NK-92 treated with Interleukin-12 subunit alpha and Interleukin-12 subunit beta, amount 100 ng/mL, for 24 hours (cell line): ENCODE data around the gene SNX21.
"Not testable (repeated sequence)": the region's sequence is repeated elsewhere in the genome, so short reads cannot be mapped to it uniquely, and the experiment has no call there.

ENCODE experiments used
- DNase-seq: peaks from one replicate; lab custom pipeline; 2025; lab: John Stamatoyannopoulos, UW

SNX21 gene

DNA sequence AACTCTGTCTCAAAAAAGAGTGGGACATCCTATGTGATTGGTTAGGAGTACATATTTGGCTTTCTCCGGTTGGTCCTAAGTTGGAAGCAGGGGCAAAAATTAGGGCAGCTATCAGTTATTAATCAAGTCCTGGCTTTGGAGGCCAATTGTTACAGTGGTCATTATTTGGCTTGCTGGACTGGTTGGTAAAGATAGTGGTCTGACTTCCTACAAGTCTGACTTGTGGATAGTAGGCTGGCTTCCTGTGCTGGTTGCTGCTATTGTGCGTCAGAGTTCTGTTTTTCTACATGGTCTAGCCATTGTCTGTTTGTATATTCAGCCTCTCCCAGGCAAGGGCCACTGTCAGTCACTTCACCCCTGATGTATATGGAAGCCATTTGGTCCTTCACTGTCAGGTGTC is 16.6 kb downstream of the SNX21 start:
- no peak for DNase-seq

DNA sequence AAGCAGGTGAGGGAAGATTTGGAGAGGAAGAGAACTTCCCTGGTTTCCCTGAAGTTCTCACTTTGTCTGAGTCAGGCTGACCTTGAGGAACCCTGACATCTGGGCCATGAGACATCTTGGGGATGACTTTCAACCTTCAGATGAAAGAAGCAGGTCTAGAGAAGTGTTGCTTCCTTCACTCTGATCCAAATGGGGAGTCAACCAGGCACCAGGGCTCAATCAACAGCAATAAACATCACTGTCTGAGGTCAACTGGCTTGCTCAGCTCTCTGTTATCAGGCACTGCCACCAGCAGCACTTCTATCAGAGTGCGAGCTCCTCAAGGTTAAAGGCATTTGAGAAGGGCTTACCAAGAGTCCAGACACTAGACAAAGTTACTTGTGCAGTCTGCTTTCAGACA is 17.3 kb downstream of the SNX21 start:
- DNase-seq, result no peak

DNA sequence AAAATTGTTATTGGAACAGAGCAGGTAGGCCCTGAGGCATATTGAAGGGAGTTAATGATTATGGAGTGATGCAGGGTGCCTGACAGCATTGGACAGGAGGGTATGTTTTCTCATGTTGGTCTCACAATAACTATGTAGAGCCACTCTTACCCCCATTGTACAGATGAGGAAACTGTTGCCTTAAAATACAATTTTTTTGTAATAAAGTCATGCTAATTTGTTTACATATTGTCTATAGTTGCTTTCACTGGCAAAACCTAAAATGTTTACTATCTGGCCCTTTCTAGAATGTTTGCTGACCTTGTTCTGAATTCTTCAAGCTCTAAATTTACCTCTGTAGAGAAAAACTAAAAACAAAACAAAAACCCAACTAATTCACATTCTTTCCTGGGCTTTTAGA is 17.9 kb downstream of the SNX21 start:
- no peak for DNase-seq

DNA sequence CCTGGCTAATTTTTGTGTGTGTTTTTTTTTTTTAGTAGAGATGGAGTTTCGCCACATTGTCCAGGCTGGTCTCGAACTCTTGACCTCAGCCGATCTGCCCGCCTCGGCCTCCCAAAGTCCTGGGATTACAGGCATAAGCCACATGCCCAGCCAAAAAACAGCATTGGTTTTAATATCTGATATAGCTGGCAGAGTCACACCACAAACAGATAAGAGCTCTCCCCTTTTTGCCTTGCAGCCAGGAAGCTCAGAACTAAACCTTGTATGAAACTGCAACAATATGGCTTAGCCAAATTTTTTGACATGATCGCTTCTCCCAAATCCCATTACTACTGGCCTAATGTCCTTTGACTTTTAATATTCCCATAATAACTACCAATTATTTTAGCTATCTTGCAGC is 18.7 kb downstream of the SNX21 start:
- DNase-seq, result no peak

DNA sequence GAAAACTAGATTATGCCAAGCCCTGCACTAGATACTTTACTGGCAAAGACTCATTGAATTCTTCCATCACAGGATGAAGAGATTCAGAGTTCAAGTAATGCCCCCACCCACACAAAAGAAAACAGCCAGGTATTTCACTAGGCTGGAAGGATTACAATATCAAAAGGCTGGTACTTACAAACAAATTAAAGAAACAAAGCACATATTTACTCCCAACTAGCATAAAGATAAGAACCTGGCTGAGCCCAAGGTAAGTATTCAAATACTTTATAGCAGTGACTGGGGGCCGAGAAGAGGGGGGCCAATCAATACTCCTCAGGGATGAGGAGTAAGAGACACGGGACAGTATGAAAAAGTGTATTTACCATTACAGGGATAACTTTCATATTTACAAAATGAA is 19.9 kb downstream of the SNX21 start:
- no peak for DNase-seq

DNA sequence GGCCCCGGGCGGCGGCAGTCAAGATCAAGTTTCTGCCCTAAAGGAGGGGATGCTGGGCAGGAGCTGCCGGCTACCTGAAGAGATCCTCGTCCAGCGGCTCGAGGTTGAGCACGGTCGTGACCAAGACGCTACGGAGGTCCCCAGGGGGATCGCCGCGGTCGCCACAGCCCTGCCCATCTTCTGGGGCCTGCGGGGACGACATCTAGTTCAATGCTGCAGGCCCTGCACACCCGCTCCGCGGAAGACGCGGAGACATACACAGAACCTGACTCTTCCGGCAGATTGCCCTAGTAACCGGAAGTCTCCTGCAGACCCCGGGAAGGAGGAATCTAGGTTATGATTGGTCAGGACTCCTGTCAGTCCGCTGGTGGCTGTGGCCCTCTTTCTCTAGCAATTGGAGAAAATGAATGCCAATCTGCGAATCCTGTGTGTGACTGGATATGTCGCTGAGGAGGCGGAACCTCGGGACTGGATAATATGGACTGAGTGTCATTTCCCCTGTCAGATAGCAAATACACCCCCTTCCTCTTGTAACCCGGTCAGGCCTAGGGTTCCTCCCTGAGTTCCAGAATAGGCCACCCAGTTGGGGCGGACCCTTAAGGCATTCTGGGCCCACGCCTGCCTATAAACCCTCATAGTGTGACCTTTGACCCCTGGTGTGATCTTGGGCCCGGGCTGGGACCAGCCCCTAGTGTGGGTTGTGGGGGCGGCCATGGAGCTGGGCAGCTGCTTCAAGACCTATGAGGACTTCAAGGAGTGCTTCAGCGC is 23.7 kb downstream of the SNX21 start, which contains the start of the genes ACOT8 and ZSWIM3:
TSS of gene ACOT8 (minus strand) at position 279 of the 768 bp plus-strand sequence. CDS start at position 202, 77 bp downstream.
TSS of gene ZSWIM3 (plus strand) at position 501 of the 768 bp plus-strand sequence. CDS start at position 713, 212 bp downstream.
- peak; percentile 92 for DNase-seq

DNA sequence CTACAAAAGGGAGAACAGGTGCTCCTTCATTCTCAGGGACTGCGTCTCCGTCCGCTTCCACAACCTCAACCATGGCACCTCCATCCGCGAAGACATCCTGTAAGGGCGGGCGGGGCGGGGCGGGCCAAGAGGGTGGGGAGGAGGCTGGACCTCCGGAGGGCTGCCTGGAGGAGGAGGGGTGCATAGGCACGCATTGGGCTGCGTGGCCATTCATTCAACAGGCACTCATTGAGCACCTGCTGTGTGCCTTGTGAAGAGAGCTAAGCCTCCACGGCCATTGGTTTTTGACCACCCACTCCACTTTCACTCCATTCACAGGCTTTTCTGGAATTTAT is 24.2 kb downstream of the SNX21 start:
- DNase-seq, result peak; percentile 65

DNA sequence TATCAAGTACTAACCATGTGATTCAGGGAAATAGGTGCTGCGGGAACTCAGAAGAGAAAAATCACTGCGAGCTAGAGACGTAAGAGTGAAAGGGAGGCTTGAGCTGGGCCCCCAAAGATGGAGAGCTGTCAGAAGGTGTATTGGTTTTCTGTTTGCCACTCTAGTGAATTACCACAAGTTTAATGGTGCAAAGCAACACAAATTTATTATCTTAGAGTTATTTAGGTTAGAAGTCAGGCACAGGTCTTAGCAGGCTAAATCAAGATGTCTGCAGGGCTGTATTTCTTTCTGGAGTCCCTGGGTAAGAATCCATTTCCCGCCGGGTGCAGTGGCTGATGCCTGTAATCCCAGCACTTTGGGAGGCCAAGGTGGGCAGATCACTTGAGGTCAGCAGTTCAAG is 26.3 kb downstream of the SNX21 start:
- no peak for DNase-seq

DNA sequence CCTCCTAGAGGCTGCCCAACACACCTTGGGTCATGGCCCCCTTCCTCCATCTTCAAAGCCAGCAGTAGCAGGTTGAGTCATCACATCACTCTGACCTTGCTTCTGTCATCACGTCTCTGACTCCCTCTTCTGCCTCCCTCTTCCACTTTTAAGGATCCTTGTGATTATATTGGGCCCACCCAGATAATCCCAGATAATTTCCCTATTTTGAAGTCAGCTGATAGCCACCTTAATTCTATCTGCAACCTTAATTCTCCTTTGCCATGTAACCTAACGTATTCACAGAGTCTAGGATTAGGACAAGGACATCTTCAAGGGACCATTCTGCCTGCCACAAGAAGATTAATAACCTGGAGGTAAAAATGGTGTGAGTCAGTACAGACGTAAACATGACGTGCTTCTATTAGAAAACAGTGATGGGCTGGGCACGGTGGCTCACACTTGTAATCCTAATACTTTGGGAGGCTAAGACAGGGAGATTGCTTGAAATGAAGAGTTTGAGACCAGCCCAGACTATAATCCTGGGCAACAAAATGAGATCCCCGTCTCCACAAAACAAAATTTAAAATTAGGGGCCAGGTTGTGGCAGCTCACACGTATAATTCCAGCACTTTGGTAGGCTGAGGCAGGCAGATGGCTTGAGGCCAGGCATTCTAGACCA is 27.1 kb downstream of the SNX21 start:
- no peak for DNase-seq

DNA sequence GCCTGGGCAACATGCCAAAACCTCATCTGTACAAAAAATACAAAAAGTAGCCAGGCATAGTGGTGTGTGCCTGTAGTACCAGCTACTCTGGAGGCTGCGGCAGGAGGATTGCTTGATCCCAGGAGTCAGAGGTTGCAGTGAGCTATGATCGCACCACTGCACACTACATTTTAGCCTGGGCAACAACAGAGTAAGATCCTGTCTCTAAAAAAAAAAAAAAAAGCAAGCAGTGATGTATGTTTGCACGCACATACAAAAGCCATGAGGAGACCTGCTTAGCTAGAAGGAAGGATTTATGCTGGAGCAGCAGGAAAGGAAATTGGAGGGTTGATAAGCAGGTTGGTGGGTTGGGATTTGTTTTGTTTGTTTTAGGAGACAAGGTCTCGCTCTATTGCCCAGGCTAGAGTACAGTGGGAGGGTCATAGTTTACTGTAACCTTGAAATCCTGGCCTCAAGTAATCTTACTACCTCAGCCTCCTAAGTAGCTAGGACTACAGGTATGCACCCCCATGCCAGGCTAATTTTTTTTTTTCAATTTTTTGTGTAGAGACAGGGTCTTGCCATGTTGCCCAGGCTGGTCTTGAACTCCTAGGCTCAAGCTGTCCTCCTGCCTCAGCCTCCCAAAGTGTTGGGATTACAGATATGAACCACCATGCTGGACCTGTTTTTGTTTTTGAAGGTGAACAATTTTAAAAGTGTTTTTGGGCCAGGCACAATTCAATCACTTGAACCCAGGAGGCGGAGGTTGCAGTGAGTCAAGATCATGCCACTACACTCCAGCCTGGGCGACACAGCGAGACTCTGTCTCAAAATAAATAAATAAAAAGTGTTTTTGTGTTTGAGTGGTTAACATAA is 27.8 kb downstream of the SNX21 start:
- no peak for DNase-seq

DNA sequence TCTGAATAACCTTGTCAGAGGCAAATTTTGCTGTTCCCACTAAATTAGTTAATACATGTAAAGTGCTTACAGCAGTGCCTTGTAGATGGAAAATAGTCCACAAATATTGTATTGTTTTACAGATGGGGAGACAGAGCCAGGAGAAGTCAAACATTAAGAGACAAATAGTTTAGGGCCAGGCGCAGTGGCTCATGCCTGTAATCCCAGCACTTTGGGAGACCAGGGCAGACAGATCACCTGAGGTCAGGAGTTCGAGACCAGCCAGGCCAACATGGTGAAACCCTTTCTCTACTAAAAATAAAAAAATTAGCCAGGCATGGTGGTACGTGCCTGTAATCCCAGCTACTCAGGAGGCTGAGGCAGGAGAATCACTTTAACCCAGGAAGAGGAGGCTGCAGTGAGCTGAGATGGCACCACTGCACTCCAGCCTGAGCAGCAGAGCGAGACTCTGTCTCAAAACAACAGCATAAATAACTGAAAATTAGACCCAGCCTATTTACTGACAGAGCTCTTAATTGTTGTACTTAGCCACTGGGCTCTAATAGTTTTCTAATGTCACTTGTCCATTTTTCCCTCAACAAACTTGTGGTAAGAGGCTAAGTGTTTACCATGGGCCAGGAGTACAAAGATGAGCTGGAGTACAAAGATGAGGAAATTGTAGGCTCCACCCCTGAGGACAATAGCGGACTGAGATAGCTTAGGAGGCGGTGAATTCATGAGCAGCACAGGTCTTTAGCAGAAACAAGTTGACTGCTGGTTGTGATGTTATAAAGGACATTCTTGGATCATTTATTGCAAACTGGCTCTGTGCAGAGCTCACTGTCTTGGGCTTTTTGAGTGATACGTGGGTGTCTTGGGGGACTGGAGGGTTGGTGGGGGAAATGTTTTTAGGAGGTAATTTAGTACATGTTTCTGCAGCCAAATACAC is 30.2 kb downstream of the SNX21 start:
- DNase-seq, result no peak

DNA sequence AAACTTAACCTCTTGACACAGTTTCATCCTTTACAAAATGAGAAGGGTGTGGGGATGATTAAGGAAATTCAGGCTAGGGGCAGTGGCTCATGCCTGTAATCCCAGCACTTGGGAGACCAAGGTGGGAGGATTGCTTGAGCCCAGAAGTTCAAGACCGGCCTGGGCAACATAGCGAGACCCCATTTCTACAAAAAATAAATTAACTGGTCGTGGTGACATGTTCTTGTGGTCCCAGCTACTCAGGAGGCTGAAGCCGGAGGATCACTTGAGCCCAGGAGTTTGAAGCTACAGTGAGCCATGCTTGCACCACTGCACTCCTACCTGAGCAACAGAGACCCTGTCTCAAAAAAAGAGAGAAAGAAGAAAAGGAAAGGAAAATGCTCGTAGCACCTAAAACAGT is 32.9 kb downstream of the SNX21 start:
- no peak for DNase-seq

DNA sequence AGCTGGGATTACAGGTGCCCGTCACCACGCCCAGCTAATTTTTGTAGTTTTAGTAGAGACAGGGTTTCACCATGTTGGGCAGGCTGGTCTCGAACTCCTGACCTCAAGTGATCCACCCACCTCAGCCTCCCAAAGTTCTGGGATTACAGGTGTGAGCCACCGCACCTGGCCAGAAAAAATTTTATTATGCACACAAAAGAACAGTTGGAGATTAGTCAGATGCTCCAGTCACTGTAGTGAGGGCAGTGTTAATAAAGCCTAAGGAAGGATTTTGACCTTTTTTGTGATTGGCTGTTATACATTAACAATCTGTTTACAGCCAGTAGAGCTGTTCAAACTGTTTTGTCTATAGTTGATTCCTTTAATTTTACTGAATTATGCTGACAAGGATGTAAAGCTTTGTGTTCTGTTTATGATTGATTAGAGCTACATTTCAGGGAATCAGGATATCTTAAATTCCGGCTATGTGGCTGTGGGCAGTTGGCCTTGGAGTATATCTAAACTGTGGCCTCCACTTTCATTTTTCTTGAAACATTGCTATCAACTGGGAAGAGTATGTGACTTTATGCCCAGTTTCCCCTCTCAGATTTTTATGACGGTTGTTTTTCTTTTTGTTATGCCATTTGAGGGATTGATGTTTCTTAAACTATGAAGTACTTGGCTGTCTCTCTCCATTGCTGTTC is 33.7 kb downstream of the SNX21 start:
- no peak for DNase-seq

DNA sequence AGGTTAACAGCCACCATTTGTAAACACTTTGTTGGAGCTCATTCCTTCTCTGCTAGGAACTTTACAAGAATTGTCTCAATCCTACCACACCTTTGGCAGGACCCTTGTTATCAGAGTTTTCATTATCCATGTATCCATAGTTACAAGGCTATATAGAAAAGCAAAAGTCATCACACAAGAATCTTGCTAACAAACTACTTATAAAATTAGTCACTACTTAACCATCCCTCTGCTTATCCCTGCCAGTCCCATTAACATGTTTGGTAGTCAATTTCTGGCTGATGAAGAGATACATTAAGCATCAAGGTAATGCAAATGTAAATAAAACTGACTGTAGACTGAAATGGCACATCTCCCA is 34.2 kb downstream of the SNX21 start:
- no peak for DNase-seq

DNA sequence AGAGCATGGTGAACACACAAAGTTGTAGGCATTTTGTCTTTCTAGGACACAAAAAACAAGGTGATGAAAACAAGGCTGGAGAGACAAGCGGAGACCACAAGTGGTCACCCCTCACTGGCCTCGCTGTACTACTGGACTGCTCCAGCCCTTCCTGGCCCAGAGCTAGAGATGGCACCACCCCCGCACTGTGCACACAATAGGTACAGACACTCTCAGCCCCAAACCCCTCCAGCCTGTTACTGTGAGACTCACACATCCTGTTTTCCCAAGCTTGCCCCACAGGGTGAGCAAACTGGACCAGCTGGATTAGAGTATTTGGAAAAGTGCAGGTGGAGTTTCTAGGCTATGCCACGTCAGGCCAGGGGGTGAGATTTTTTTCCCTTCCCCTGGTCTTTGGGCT is 39.0 kb downstream of the SNX21 start:
- DNase-seq, result no peak

DNA sequence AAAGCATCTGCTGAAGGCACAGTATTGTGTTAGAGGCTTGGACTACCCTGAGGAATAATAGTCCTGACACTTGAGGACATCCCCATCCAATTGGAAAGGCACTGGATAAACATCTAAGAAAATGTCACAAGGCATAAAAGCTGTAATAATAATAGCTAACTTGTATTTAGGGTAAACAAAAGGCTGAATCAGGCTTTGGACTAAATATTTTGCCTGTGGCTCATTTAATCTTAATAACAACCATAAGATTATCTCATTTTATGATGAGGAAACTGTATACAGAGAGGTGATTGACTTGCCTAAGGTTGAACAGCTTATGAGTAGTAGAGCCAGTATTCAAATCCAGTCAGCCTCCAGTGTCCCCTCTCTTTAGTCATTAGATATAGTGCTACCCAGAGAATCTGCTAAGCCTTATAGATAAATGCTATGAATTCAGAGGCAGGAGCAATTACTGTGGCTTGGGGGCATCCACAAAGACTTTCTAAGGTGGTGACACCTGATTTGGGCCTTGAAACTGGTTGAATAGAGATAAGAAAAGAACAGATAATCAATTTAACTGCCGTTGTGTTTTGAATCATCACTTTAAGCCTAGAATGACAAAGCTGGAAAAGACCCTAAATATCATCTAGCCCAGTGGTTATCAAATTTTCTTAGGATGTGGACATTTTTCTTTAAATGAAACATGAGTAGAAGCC is 40.0 kb downstream of the SNX21 start:
- DNase-seq, result no peak

DNA sequence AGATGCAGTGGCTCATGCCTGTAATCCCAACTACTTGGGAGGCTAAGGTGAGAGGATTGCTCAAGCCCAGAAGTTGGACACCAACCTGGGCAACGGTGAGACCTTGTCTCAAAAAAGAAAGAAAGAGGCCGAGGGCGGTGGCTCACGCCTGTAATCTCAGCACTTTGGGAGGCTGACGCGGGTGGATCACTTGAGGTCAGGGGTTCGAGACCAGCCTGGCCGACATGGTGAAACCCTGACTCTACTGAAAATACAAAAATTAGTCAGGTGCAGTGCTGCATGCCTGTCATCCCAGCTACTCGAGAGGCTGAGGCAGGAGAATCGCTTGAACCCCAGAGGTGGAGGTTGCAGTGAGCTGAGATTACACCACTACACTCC is 40.5 kb downstream of the SNX21 start:
- not testable (repeated sequence) for DNase-seq

DNA sequence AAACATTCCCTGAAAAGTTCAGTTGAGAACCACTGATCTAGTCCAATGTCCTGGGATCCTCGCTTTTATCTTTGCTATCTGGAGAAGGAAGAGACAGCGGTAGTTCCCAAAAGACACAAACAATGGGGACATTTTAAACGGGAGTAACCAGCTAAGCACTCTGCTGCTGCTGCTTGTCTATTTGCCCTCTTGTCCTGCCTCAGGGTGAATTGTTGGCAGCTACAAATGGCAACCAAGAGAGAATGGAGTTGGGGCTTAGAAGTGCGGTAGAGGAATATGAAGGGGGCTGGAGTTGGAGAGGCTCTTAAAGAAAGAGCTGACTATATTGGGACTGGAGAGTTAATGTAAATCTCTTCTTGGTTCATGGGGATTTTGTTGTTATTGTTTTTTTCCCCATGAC is 41.0 kb downstream of the SNX21 start:
- no peak for DNase-seq

DNA sequence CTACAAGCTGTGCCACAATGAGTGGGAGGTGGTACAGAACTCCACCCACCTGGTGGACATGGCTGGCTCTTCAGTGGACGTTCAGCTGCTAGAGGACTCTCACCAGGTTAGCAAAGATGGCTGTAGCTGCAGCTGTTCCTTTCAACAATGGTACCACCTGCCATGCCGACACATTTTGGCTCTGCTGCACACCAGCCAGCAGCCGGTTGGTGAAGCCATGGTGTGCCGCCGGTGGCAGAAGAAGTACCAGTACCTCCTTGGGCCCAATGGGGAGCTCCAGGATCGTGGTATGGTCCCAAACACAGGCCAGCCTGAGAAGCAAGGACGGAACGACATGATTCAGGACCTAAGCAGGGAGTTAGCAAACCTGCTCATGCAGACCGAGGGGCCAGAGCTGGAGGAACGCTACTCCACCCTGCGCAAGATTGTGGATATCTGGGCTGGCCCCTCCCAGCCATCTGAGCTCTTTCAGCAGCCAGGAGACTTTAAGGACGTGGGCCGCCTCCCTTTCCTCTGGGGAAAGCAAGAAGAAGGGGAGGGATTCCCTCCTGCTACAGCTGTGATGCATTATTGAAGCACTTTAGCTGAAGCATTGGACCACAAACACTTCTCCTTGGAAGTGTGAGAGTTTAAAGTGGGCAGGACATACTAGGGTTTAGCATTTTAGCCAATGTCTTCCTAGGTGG is 44.6 kb downstream of the SNX21 start:
- DNase-seq, result no peak
